Measurements from ENCODE around the gene KPNA1.

DNA sequence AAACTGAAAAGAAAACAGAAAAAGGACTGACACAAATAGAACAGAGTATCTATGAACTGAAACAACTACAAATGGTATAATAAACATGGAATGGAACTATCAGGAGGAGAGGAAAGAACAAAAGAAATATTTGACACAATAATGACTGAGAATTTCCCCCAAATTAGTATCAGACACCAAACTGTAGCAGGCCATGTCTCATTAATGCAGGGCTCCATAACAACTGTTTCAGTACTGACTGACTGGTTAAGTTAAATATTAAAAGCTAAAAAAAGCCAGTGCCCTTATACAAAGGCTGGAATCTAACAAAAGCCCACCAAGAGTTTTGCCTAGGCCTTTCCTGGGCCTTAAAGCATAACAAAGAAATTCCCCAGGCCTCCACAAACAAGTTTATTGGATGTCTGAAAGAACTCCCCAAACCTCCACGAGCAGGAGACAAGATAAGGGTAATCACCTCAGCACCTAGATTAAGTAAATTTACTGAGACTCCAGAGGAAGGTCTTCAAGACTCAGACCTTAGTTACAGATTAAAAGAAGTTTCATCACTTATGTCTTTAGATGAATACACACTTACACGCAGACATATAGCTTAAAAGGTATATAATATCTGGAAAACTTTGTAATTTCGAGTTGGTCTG is 45.7 kb downstream of the KPNA1 start:
- TF ChIP-seq, protein P1, sequence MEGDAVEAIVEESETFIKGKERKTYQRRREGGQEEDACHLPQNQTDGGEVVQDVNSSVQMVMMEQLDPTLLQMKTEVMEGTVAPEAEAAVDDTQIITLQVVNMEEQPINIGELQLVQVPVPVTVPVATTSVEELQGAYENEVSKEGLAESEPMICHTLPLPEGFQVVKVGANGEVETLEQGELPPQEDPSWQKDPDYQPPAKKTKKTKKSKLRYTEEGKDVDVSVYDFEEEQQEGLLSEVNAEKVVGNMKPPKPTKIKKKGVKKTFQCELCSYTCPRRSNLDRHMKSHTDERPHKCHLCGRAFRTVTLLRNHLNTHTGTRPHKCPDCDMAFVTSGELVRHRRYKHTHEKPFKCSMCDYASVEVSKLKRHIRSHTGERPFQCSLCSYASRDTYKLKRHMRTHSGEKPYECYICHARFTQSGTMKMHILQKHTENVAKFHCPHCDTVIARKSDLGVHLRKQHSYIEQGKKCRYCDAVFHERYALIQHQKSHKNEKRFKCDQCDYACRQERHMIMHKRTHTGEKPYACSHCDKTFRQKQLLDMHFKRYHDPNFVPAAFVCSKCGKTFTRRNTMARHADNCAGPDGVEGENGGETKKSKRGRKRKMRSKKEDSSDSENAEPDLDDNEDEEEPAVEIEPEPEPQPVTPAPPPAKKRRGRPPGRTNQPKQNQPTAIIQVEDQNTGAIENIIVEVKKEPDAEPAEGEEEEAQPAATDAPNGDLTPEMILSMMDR (IDR thresholded peaks at IDR 0.05) = no peak
- TF ChIP-seq POLR2A (IDR thresholded peaks at IDR 0.05) = no peak
